ENCODE data around the gene PARPBP. TPM values are rescaled to one million over a fixed set of nuclear protein-coding genes. Genes with fewer than 3 reads are reported as not detected.
"Not testable (repeated sequence)": the region's sequence is repeated elsewhere in the genome, so short reads cannot be mapped to it uniquely, and the experiment has no call there.

Gene PARPBP, protein sequence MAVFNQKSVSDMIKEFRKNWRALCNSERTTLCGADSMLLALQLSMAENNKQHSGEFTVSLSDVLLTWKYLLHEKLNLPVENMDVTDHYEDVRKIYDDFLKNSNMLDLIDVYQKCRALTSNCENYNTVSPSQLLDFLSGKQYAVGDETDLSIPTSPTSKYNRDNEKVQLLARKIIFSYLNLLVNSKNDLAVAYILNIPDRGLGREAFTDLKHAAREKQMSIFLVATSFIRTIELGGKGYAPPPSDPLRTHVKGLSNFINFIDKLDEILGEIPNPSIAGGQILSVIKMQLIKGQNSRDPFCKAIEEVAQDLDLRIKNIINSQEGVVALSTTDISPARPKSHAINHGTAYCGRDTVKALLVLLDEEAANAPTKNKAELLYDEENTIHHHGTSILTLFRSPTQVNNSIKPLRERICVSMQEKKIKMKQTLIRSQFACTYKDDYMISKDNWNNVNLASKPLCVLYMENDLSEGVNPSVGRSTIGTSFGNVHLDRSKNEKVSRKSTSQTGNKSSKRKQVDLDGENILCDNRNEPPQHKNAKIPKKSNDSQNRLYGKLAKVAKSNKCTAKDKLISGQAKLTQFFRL
- total RNA-seq (1 to 10 TPM; 4.4 to 4.7 TPM), polyA plus RNA-seq (ENCODE audit: insufficient read length in 6 of 6) (10 to 100 TPM; 11.8 to 20.6 (median 16.1) TPM)
- long read RNA-seq, donor 1, partial matches to known transcripts = 0 of 4 reads
- long read RNA-seq, donor 1, other reads (novel, unspliced or antisense) = 0 of 4 reads
- long read RNA-seq, donor 2, partial matches to known transcripts = 0 of 1 reads
- long read RNA-seq, donor 2, other reads (novel, unspliced or antisense) = 0 of 1 reads
- long read RNA-seq, donor 3, partial matches to known transcripts = 0 of 2 reads
- long read RNA-seq, donor 3, other reads (novel, unspliced or antisense) = 0 of 2 reads
- long read RNA-seq, donor 4, partial matches to known transcripts = 1 of 2 reads
- long read RNA-seq, donor 4, other reads (novel, unspliced or antisense) = 1 of 2 reads
- long read RNA-seq, donor 5, partial matches to known transcripts = 0 of 3 reads
- long read RNA-seq, donor 5, other reads (novel, unspliced or antisense) = 0 of 3 reads
- long read RNA-seq, donor 6, partial matches to known transcripts = 0 of 4 reads
- long read RNA-seq, donor 6, other reads (novel, unspliced or antisense) = 0 of 4 reads
- long read RNA-seq, donor 7 = 0 reads
- long read RNA-seq, donor 8, partial matches to known transcripts = 0 of 2 reads
- long read RNA-seq, donor 8, other reads (novel, unspliced or antisense) = 0 of 2 reads
- long read RNA-seq, donor 9 = 0 reads
- long read RNA-seq, donor 10, partial matches to known transcripts = 1 of 1 reads
- long read RNA-seq, donor 10, other reads (novel, unspliced or antisense) = 0 of 1 reads
- long read RNA-seq, donor 11 = 0 reads
- long read RNA-seq, donor 12, partial matches to known transcripts = 0 of 3 reads
- long read RNA-seq, donor 12, other reads (novel, unspliced or antisense) = 0 of 3 reads

DNA sequence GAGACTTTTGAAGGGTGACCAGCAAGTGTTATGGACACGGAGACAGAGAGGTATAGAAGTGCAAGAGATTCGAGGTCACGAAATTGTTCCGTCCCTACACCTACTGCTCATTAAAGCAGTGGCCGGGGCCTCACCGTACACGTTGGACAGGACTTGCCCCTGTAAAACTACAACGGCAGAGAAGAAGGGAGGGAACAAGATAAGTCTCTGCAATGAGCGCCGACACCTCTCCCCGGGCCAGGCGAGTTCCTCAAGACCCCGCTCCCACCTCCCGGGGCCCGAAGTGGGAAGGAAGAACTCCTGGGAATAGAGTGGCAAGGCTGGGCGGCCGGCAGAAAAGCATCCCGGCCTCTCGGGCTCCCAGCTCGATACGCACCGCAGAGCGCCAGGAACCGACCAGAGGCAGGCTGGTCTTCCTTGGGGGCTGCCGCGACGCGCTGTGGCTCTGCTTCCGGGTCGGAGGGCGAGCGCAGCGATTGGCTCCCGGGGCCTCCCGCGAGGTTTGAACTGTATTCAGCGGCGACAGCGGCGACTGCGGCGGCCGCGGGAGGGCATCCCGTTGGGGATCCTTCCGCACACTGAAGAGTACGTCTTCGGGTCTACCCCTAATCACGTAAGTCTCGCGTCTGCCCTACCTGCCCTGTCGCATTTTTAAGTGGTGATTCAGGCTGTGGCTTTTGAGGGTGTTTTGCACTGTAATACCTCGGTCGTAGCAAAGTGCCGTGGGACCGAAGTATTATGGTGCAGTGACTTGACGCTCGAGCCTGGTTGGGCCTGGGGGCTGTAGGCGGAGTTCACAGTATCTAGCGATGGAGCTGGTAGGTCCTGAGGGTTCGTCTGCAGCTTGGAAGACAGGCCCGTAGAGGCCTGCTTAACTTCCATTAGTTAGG, at the start of gene PARPBP, which contains the start of gene NUP37:
Gene PARPBP (plus strand): TSS at position 510 of the 890 bp plus-strand sequence. CDS start 3,706 bp downstream, outside the sequence.
Gene NUP37 (minus strand): TSS at position 441 of the 890 bp plus-strand sequence. CDS start 1,596 bp downstream, outside the sequence.
- TF ChIP-seq, protein P1, sequence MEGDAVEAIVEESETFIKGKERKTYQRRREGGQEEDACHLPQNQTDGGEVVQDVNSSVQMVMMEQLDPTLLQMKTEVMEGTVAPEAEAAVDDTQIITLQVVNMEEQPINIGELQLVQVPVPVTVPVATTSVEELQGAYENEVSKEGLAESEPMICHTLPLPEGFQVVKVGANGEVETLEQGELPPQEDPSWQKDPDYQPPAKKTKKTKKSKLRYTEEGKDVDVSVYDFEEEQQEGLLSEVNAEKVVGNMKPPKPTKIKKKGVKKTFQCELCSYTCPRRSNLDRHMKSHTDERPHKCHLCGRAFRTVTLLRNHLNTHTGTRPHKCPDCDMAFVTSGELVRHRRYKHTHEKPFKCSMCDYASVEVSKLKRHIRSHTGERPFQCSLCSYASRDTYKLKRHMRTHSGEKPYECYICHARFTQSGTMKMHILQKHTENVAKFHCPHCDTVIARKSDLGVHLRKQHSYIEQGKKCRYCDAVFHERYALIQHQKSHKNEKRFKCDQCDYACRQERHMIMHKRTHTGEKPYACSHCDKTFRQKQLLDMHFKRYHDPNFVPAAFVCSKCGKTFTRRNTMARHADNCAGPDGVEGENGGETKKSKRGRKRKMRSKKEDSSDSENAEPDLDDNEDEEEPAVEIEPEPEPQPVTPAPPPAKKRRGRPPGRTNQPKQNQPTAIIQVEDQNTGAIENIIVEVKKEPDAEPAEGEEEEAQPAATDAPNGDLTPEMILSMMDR (IDR thresholded peaks at IDR 0.05) = no peak
- H3K4me1 ChIP-seq = peaks cover 0 to 21% of the 10 kb centered on the region in 2 donors
- no peaks in the 10 kb centered on the region for H3K27me3 ChIP-seq
- H3K27ac ChIP-seq = peak within 1 kb of the TSS; percentile 80 to 83
- ATAC-seq (peak; percentile 100), DNase-seq (peak; percentile 83 to 96 (median 92))
- no peaks in the 10 kb centered on the region for H3K9me3 ChIP-seq
- H3K4me3 ChIP-seq = peak within 1 kb of the TSS; percentile 60
- peaks cover 0 to 17% of the 10 kb centered on the region in 2 donors for H3K36me3 ChIP-seq
- intact Hi-C loops (cut with DNase I) = no loop called here

DNA sequence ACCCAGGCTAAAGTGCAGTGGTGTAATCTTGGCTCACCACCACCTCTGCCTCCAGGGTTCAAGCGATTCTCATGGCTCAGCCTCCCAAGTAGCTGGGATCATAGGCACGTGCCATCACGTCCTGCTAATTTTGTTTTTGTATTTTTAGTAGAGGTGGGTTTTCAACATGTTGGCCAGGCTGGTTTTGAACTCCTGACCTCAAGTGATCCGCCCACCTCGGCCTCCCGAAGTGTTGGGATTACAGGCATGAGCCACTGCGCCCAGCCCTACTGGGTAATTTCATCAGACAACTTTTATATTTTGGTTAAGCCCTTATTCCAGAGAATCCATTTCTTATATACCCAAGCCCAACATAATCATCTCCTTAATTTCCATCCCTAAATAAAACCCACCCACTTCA, 47.9 kb upstream of the PARPBP start:
- H3K9me3 ChIP-seq; intact Hi-C loops (cut with DNase I); H3K27ac ChIP-seq; DNase-seq; ATAC-seq; H3K27me3 ChIP-seq; H3K4me1 ChIP-seq; H3K4me3 ChIP-seq: not testable (repeated sequence)
- H3K36me3 ChIP-seq = peaks cover 0 to 27% of the 10 kb centered on the region in 2 donors

DNA sequence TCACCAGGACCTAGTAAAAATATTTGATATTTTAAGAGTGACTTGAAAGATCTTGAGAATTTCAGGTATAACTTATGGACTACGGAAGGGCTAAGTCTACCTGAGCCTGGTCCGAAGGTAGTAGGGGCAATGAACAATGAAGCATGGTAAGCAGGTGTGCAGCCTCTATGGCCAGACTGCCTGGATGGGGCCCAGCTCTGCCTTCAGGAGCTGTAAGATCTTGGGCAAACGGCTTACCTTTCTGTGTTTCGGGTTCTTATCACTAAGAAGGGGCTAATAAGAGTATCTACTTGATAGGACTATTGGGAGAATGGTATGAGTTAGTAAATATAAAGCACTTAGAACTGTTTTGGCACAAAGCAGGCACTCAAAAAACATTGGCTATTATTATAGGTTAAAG, 39.1 kb upstream of the PARPBP start:
- no peaks in the 10 kb centered on the region for H3K27me3 ChIP-seq
- intact Hi-C loops (cut with DNase I) = no loop called here
- TF ChIP-seq, protein P1 (IDR thresholded peaks at IDR 0.05) = no peak
- H3K4me1 ChIP-seq = no peaks in the 10 kb centered on the region
- peak; percentile 74 for ATAC-seq
- H3K36me3 ChIP-seq = peaks cover 0 to 64% of the 10 kb centered on the region in 2 donors
- DNase-seq = no peak
- H3K9me3 ChIP-seq = no peaks in the 10 kb centered on the region
- no peak overlapping the region for H3K4me3 ChIP-seq
- H3K27ac ChIP-seq = no peak overlapping the region

DNA sequence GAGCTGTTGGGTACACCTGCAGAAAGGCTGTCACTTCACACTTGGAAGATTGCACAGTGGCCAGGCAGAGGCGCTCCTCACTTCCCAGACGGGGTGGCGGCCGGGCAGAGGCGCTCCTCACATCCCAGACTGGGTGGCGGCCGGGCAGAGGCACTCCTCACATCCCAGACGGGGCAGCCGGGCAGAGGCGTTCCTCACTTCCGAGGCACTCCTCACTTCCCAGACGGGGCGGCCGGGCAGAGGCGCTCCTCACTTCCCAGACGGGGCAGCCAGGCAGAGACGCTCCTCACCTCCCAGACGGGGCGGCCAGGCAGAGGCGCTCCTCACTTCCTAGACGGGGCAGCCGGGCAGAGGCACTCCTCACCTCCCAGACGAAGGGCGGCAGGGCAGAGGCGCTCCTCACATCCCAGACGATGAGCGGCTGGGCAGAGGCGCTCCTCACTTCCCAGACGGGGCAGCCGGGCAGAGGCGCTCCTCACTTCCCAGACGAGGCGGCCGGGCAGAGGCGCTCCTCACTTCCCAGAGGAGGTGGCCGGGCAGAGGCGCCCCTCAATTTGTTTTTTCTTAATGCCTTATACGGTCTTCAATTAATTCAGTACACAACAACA, 30.7 kb upstream of the PARPBP start:
- H3K27ac ChIP-seq, ATAC-seq, DNase-seq: not testable (repeated sequence)

DNA sequence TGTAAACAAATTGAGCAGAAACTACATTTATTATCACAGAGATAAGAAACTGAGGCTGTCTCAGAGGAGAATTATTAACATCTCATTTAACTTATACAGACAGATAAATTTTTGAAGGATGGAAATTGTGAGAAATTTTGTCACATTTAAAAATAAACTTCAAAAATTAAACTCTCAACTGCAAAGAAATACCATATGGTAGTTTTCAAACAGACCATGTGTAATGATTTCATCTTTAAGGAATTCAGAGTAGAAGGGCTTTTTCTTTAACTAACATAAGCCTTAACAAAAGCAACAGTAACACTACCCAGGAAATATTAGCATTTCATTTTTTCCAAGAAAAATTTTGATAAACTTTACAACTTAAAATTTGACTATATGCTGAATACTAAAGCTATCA, 26.7 kb upstream of the PARPBP start:
- intact Hi-C loops (cut with DNase I) = no loop called here
- TF ChIP-seq, protein P1 (IDR thresholded peaks at IDR 0.05) = no peak
- H3K27me3 ChIP-seq = no peaks in the 10 kb centered on the region
- H3K36me3 ChIP-seq = peaks cover 0 to 23% of the 10 kb centered on the region in 2 donors
- DNase-seq (no peak), ATAC-seq (no peak)
- no peak overlapping the region for H3K4me3 ChIP-seq
- no peaks in the 10 kb centered on the region for H3K4me1 ChIP-seq
- H3K9me3 ChIP-seq = peaks cover 0 to 3% of the 10 kb centered on the region in 2 donors
- H3K27ac ChIP-seq = peak overlapping the region in 1 of 2 donors; percentile 34

More for the DNA sequence above, 30.7 kb upstream of the PARPBP start:
- intact Hi-C loops (cut with DNase I); H3K27me3 ChIP-seq; H3K9me3 ChIP-seq; H3K4me1 ChIP-seq; H3K4me3 ChIP-seq: not testable (repeated sequence)
- H3K36me3 ChIP-seq = peaks cover 0 to 22% of the 10 kb centered on the region in 2 donors
